Pancreas (tissue), 10 donors: ENCODE data around the gene CCDC106. TPM values are rescaled to one million over a fixed set of nuclear protein-coding genes. Genes with fewer than 3 reads are reported as not detected.

Experiments used
- ATAC-seq, 4 donors: fragments of 200-7000 bp; cut with Tn5 transposase; one replicate each; pipeline versions ENCODE4 v1.8.0 to v1.9.1; 2020; ENCODE audit warnings: mild to moderate bottlenecking in 4 of 4, moderate library complexity in 4 of 4
- DNase-seq, 6 donors: peaks; one replicate each; pipeline ENCODE4 v3.0.0-alpha.2; 2020
- FAIRE-seq: peaks from 2 replicates; lab custom pipeline; 2012; peaks lifted over from hg19 to GRCh38; lab: Jason Lieb, UNC
- H3K27ac ChIP-seq, 4 donors: fragments of 200-600 bp; sonication (generic); 1 replicate in 3 of 4; 2 replicates in 1 of 4; pipeline versions ENCODE4 v1.5.0 to v1.8.0; 2020
- H3K27me3 ChIP-seq, 4 donors: fragments of 200-600 bp; one replicate each; pipeline ENCODE4 v1.8.0; 2021
- H3K36me3 ChIP-seq, 3 donors: fragments of 200-600 bp; sonication (generic) in 1 of 3; one replicate each; pipeline versions ENCODE4 v1.5.0 to v1.8.0; 2020 to 2021
- H3K4me1 ChIP-seq, 3 donors: fragments of 200-600 bp; one replicate each; pipeline ENCODE4 v1.8.0; 2021
- H3K4me3 ChIP-seq, 4 donors: fragments of 200-600 bp; sonication (generic) in 2 of 4; one replicate each; pipeline versions ENCODE4 v1.5.0 to v1.8.0; 2020 to 2021
- H3K9me3 ChIP-seq, 4 donors: fragments of 200-600 bp; one replicate each; pipeline ENCODE4 v1.8.0; 2021
- WGBS, 2 donors: extraction: QIAGEN DNeasy Blood & Tissue Kit; methylation state at CpG; one replicate each; pipeline ENCODE4 v1.1.7; 2013; 5-methylcytosine and 5-hydroxymethylcytosine counted together
- intact Hi-C, 3 donors: fragments of 100-400 bp; cut with DNase I; formaldehyde crosslinking; loops; one replicate each; pipeline versions ENCODE4 v1.11.1 to v1.14.2; 2022
- polyA plus RNA-seq, 2 donors: library from polyadenylated mRNA; stranded (reverse); fragments of 200-250 nt; gene quantifications; one replicate each; pipeline ENCODE4 v1.2.3, GENCODE V29; 2013
- total RNA-seq, 6 donors: library from RNA; stranded (reverse); fragmentation: NEBNext Ultra II Directional in 4 of 6; extraction: Animal tissue kit (Norgen Biotek cat#: 25700) in 4 of 6; gene quantifications; one replicate each; pipeline versions ENCODE4 v1.2.1 to v1.2.4, GENCODE V29; 2021 to 2023
- TF ChIP-seq, protein P1 (sequence below), 4 donors: fragments of 200-600 bp; sonication (generic) in 3 of 4; IDR thresholded peaks; one replicate each; pipeline versions ENCODE4 v1.5.0 to v1.8.0; 2021; ENCODE audit warnings: antibody characterized with exemption in 4 of 4
- donor health status: healthy with polysubstance abuse.
- donor health status: DM: no; HTN: no; CAD: no; lungs with moderate emphysema.
- donor health status: DM: no; HTN: no; CAD: no.
- donor health status: control.
- donor health status: control.
- donor health status: Bipolar disorder and iron deficiency.
- donor health status: DM: yes; HTN: yes; CAD: no.
- donor health status: DM: no; HTN: no; CAD: no.
- donor health status: DM: no; HTN: no; CAD: no.
- donor health status: DM: yes; HTN: yes; CAD: no.

The CCDC106 gene
- total and polyA plus RNA-seq, 8 donors, result 3.2 to 22.8 (median 5.4) TPM

DNA sequence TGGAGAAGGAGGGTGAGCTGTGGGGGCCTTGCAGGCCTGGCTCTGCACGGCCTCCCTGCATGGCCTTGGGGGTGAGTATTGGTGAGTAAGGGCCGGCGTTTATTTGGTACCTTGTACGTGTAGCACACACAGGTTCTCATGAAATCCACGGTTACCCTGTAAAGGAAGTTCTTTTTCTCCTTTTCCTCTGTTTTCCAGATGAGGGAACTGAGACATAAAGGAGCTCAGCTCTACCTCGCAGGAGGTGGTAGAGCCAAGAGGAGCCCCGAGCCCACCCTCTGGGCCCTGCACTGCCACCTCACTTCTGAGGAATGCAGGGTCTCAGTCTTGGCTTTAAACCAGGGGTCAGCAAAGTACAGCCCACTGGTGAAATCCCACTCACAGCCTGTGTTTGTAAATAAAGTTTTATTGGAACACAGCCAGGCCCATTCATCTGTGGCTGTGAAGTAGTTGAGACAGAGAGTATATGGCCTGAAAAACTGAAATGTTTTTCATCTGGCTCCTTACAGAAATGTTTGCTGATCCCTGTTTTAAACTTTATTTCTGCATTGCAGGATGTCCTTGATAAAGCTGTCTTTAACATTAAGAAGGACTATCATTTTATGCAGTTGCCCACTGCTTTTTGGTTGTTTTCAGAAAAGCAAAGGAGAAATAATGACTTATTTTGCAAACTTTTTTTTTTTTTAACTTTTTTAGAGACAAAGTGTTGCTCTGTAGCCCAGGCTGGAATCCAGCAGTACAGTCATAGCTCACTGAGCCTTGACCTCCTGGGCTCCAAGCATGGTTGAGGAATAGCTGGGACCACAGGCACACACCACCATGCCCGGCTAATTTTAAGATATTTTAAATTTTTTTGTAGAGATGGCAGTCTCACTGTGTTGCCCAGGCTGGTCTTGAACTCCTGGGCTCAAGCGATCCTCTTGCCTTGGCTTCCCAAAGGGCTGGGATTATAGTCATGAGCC lies 33.4 kb downstream of the CCDC106 start:
- TF ChIP-seq, protein P1, sequence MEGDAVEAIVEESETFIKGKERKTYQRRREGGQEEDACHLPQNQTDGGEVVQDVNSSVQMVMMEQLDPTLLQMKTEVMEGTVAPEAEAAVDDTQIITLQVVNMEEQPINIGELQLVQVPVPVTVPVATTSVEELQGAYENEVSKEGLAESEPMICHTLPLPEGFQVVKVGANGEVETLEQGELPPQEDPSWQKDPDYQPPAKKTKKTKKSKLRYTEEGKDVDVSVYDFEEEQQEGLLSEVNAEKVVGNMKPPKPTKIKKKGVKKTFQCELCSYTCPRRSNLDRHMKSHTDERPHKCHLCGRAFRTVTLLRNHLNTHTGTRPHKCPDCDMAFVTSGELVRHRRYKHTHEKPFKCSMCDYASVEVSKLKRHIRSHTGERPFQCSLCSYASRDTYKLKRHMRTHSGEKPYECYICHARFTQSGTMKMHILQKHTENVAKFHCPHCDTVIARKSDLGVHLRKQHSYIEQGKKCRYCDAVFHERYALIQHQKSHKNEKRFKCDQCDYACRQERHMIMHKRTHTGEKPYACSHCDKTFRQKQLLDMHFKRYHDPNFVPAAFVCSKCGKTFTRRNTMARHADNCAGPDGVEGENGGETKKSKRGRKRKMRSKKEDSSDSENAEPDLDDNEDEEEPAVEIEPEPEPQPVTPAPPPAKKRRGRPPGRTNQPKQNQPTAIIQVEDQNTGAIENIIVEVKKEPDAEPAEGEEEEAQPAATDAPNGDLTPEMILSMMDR (IDR thresholded peaks at IDR 0.05), result no peak
- no peak overlapping the region for H3K27ac ChIP-seq
- peak in 1 of 6 donors; percentile 21 for DNase-seq
- peaks cover 0 to 20% (median 18%) of the 10 kb centered on the region in 3 donors for H3K36me3 ChIP-seq
- peaks cover 46 to 61% (median 56%) of the 10 kb centered on the region in 3 donors for H3K4me1 ChIP-seq
- intact Hi-C loops, result no loop called here
- no peaks in the 10 kb centered on the region for H3K27me3 ChIP-seq
- no peak for FAIRE-seq
- H3K4me3 ChIP-seq, result no peak overlapping the region
- ATAC-seq, result no peak
- no peaks in the 10 kb centered on the region for H3K9me3 ChIP-seq
- whole genome bisulfite sequencing, 2 donors, result 82 to 91% methylated on average over 9 of the region's 9 CpGs

DNA sequence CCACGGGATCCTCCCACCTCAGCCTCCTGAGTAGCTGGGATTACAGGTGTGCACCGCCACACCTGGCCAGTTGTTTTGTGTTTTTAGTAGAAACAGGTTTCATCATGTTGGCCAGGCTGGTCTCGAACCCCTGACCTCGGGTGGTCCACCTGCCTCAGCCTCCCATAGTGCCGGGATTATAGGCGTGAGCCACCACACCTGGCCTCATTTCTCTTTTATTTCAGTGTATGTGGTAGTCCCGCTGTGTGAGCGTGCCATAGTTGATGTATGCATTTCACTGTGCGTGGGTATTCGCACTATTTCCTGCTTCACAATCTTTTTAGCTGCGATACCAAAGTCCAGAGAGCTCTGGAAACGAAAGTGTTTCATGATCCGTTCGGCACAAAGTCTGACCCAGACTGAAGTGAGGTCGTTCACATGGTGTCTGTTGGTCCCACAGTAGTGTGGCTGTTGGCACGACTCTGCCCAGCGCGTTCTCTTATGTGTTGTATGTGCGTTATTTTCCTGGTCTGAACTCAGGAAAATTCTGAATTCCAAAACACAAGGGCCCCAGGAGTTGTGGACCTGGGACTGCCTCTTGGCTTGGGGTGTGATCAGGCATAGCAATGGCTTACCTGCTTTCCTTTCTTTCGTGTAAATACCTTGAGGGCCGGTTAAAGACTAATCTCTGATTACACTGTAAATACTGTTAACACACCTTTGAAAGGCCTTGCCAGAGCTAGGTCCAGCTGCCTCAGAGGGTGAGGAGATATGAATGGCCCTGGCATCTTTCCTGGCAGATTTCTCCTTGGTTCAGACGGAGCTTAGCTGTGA lies 35.6 kb downstream of the CCDC106 start:
- H3K27ac ChIP-seq, result peak overlapping the region; percentile 65 to 90 (median 83)
- TF ChIP-seq, protein P1 (IDR thresholded peaks at IDR 0.05), result no peak
- no peaks in the 10 kb centered on the region for H3K9me3 ChIP-seq
- H3K4me1 ChIP-seq, result peaks cover 30 to 38% (median 35%) of the 10 kb centered on the region in 3 donors
- peak overlapping the region in 2 of 4 donors; percentile 10 to 35 for H3K4me3 ChIP-seq
- DNase-seq, result peak in 5 of 6 donors; percentile 71 to 87 (median 81)
- intact Hi-C loops, result no loop called here
- peaks cover 0 to 18% (median 17%) of the 10 kb centered on the region in 3 donors for H3K36me3 ChIP-seq
- no peaks in the 10 kb centered on the region for H3K27me3 ChIP-seq
- 14 to 18% methylated on average over 22 of the region's 22 CpGs for WGBS, 2 donors
- peak; percentile 91 to 95 (median 92) for ATAC-seq
- FAIRE-seq, result no peak

DNA sequence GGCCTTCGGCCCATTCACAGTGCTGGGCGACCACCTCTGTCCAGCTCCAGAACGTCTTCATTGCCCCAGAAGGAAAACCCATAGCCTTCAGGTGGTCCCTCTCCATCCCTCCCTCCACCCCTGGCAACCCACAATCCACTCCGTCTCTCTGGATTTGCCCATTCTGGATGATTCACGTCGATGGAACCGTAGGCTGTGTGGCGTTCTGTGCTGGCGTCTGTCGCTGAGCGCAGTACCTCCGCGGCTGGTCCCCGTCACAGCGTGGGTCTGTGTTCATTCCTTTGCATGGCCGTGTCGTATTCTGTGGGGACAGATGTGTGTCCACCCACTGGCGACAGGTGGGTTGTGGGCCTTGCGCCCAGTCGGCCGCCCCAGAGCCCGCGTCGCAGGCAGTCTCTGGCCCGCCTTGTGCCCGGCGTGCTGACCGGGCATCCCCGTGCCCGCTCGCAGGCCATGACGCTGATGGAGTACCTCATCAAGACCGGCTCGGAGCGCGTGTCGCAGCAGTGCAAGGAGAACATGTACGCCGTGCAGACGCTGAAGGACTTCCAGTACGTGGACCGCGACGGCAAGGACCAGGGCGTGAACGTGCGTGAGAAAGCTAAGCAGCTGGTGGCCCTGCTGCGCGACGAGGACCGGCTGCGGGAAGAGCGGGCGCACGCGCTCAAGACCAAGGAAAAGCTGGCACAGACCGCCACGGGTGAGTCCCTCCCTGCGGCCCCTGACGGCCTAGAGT lies 37.1 kb downstream of the CCDC106 start:
- ATAC-seq (no peak), FAIRE-seq (no peak), DNase-seq (peak in 2 of 6 donors; percentile 40 to 80)
- H3K36me3 ChIP-seq, result peaks cover 3 to 23% (median 22%) of the 10 kb centered on the region in 3 donors
- H3K4me1 ChIP-seq, result peaks cover 21 to 35% (median 29%) of the 10 kb centered on the region in 3 donors
- TF ChIP-seq, protein P1 (IDR thresholded peaks at IDR 0.05), result no peak
- H3K27ac ChIP-seq, result peak overlapping the region in 3 of 4 donors; percentile 6 to 90 (median 83)
- no peak overlapping the region for H3K4me3 ChIP-seq
- intact Hi-C loops, result no loop called here
- WGBS, 2 donors, result 94% methylated on average over 60 of the region's 60 CpGs
- H3K27me3 ChIP-seq, result no peaks in the 10 kb centered on the region
- H3K9me3 ChIP-seq, result no peaks in the 10 kb centered on the region

DNA sequence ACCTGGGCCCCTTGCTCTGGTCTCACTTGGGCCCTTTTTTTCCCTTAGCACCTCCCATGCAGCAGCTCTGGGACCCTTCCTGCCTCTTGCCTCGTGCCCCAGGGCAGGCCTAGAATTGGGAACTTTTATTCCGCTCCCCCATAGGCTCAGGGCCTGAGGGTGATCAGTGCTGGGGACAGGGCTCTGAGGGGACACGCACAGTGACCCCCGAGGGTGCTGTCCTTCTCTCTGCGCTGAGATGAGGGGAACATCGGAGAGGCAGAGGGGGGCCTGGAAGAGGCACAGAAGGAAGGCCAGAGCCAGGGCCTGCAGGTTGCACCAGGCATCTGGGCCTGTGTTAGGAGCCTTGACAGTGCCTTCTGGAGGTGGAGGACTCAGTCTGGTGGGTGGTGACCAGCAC lies 37.8 kb downstream of the CCDC106 start:
- Histone ChIP-seq H3K4me3 (no peak overlapping the region), H3K27me3 (no peaks in the 10 kb centered on the region), H3K4me1 (peaks cover 21 to 35% (median 29%) of the 10 kb centered on the region in 3 donors), H3K36me3 (peaks cover 4 to 29% (median 29%) of the 10 kb centered on the region in 3 donors), H3K9me3 (no peaks in the 10 kb centered on the region), H3K27ac (no peak overlapping the region)
- ATAC-seq, result no peak
- no peak for FAIRE-seq
- 92 to 93% methylated on average over 6 of the region's 6 CpGs for WGBS, 2 donors
- TF ChIP-seq, protein P1 (IDR thresholded peaks at IDR 0.05), result no peak
- DNase-seq, result peak in 3 of 6 donors; percentile 20 to 48 (median 23)
- intact Hi-C loops, result no loop called here
